Ishikawa (cell line): ENCODE measurements around the gene IQCM.

Source experiments
- CEBPB ChIP-seq: IDR thresholded peaks from 2 replicates; pipeline ENCODE4 v1.6.1; 2012
- CREB1 ChIP-seq: IDR thresholded peaks from 2 replicates; pipeline ENCODE4 v1.6.1; 2012; ENCODE audit warnings: low read depth
- EGR1 ChIP-seq: IDR thresholded peaks from 2 replicates; pipeline ENCODE4 v1.6.1; 2012
- EP300 ChIP-seq: IDR thresholded peaks from 2 replicates; pipeline ENCODE4 v1.6.1; 2012; ENCODE audit warnings: borderline replicate concordance
- FOXM1 ChIP-seq: IDR thresholded peaks from 2 replicates; pipeline ENCODE4 v1.6.1; 2012; ENCODE audit warnings: low read depth, borderline replicate concordance
- MAX ChIP-seq: IDR thresholded peaks from 2 replicates; pipeline ENCODE4 v1.6.1; 2012
- NFIC ChIP-seq: IDR thresholded peaks from 2 replicates; pipeline ENCODE4 v1.6.1; 2012
- RAD21 ChIP-seq: IDR thresholded peaks from 2 replicates; pipeline ENCODE4 v1.6.1; 2012; ENCODE audit warnings: low read depth
- REST ChIP-seq: IDR thresholded peaks from 2 replicates; pipeline ENCODE4 v1.6.1; 2012; ENCODE audit warnings: low read depth, mild to moderate bottlenecking
- TAF1 ChIP-seq: IDR thresholded peaks from 2 replicates; pipeline ENCODE4 v1.6.1; 2012; ENCODE audit warnings: low read depth, mild to moderate bottlenecking
- TCF12 ChIP-seq: IDR thresholded peaks from 2 replicates; pipeline ENCODE4 v1.6.1; 2012; ENCODE audit warnings: low read depth
- TEAD4 ChIP-seq: IDR thresholded peaks from 2 replicates; pipeline ENCODE4 v1.6.1; 2012
- USF1 ChIP-seq: IDR thresholded peaks from 2 replicates; pipeline ENCODE4 v1.6.1; 2012
- YY1 ChIP-seq: IDR thresholded peaks from 2 replicates; pipeline ENCODE4 v1.6.1; 2012; ENCODE audit warnings: low read depth
- ZBTB7A ChIP-seq: IDR thresholded peaks from 2 replicates; pipeline ENCODE4 v1.6.1; 2012; ENCODE audit warnings: low read depth

IQCM gene

DNA sequence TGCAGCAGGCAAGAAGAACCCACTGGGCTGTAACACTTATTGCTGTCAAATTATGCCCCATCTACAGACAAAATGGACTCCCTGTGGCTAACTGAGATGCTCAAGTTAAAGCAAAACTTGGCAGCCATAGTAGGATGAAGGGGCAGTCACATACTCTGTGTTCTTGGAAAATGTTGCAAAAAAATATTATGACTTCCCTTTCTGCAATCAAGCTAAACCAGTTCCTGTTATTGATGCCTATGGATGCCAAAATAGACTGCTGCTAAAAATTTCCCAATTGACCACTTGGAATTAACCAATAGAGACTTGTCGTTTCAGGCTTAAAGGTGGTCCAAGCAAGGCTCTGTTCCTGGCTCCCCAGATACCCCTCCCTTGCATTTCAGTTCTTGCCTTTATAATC, 49.5 kb downstream of the IQCM start:
- TF ChIP-seq EGR1, result no peak
- TF ChIP-seq USF1, result no peak
- TF ChIP-seq YY1, result no peak
- TF ChIP-seq MAX, result no peak

DNA sequence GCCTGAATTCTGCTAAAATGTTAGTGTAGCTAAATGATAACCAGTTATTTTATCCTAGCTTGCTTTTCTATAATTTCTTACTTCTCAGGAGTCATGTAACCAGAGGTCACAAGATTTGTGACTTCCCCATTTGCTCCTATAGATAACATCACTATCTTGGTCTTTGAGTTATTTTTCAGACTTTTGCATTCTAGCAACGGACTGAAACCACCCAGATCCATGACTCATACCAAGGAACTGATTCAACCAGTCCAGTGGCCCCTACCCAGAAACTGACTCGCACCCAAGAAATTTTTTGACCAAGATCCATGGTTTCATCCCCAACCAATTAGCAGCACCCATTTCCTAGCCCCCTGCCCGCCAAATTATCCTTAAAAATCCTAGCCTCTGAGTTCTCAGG, 50.0 kb downstream of the IQCM start:
- TF ChIP-seq CEBPB, result no peak
- TF ChIP-seq TAF1, result no peak
- TF ChIP-seq ZBTB7A, result no peak
- TF ChIP-seq EP300, result no peak
- TF ChIP-seq CREB1, result no peak
- no peak for TF ChIP-seq EGR1
- no peak for TF ChIP-seq RAD21

DNA sequence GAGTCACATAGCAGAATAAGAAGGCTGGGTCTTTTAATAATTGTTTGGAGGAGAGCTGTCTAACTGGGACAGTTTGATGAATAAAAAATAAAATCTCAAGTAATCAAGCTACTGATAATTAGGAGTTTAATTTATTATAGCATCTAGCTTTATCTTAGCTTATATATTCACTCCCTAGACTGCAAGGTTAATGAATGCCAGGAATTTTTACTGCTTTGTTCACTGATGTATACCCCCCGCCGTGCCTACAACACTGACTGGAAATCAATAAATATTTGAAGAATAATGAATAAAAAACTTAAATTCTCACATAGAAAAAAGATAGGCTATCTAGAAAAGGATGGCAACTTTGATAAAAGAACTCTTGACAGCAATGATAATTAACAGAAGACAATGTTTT, 59.7 kb downstream of the IQCM start:
- TF ChIP-seq EGR1 (no peak), USF1 (no peak), EP300 (no peak), TEAD4 (no peak), MAX (no peak), CREB1 (no peak), NFIC (no peak), RAD21 (no peak), ZBTB7A (no peak)

- no peak for TF ChIP-seq EP300
- no peak for TF ChIP-seq TAF1
- no peak for TF ChIP-seq YY1
- TF ChIP-seq EGR1, result no peak
- no peak for TF ChIP-seq NFIC
- TF ChIP-seq TEAD4, result no peak
- TF ChIP-seq MAX, result no peak
- TF ChIP-seq TCF12, result no peak
- TF ChIP-seq REST, result no peak
- TF ChIP-seq FOXM1, result no peak
- TF ChIP-seq RAD21, result no peak
- no peak for TF ChIP-seq CREB1
- TF ChIP-seq CEBPB, result no peak
- no peak for TF ChIP-seq USF1
- TF ChIP-seq ZBTB7A, result no peak
These were observed 61.1 kb downstream of the IQCM start for GRCh38 chr4:149754526-149754925.

- TF ChIP-seq TAF1 (no peak), MAX (no peak), FOXM1 (no peak), USF1 (no peak), EGR1 (no peak), TEAD4 (no peak), YY1 (no peak), TCF12 (no peak), RAD21 (no peak), NFIC (no peak), REST (no peak), ZBTB7A (no peak), CEBPB (no peak), EP300 (no peak), CREB1 (no peak)
These were observed 62.9 kb downstream of the IQCM start for GRCh38 chr4:149752729-149753128.
